Measurements from ENCODE around the gene RANBP1.

GRCh38 chr22:20131859-20132685 is 16.2 kb downstream of the RANBP1 start:
- TF ChIP-seq KDM1A (IDR thresholded peaks at IDR 0.05; ENCODE audit: low read depth), result no peak
- no peak for TF ChIP-seq SMC3 (IDR thresholded peaks at IDR 0.05)
- no peak for TF ChIP-seq PBX3 (IDR thresholded peaks at IDR 0.05)
- TF ChIP-seq CTCF (IDR thresholded peaks at IDR 0.05), result no peak
- no peak for TF ChIP-seq HOXA7 (CRISPR knock-in tag; IDR thresholded peaks at IDR 0.05)
- TF ChIP-seq HDAC2 (IDR thresholded peaks at IDR 0.05), result no peak
- no peak for TF ChIP-seq CEBPB (IDR thresholded peaks at IDR 0.05)
- no peak for TF ChIP-seq TFCP2L1 (CRISPR knock-in tag; IDR thresholded peaks at IDR 0.05)
- no peak for TF ChIP-seq MAFK (IDR thresholded peaks at IDR 0.05; ENCODE audit: partially characterized antibody)
- no peak for TF ChIP-seq ESRRA (IDR thresholded peaks at IDR 0.05; ENCODE audit: borderline replicate concordance, low read length)
